Adipocyte (in vitro differentiated cells): ENCODE results near the gene OSTF1.

ENCODE experiments used
- DNase-seq: peaks from one replicate; pipeline ENCODE4 v3.0.0-alpha.2; 2015; ENCODE audit warnings: low read depth
- H3K27me3 ChIP-seq: replicated peaks from 2 replicates; pipeline ENCODE4 v1.7.0; 2013; ENCODE audit warnings: mild to moderate bottlenecking, low read length, moderate library complexity; ENCODE audit not compliant: control insufficient read depth, insufficient read depth
- H3K36me3 ChIP-seq: 2 replicates; pipeline ENCODE4 v1.7.0; 2013; ENCODE audit warnings: low read length, mild to moderate bottlenecking, moderate library complexity; ENCODE audit not compliant: control insufficient read depth, insufficient read depth, severe bottlenecking
- H3K4me1 ChIP-seq: 2 replicates; pipeline ENCODE4 v1.7.0; 2013; ENCODE audit warnings: mild to moderate bottlenecking, low read length, moderate library complexity; ENCODE audit not compliant: control insufficient read depth, insufficient read depth
- H3K4me3 ChIP-seq: 2 replicates; pipeline ENCODE4 v1.7.0; 2013; ENCODE audit warnings: mild to moderate bottlenecking, low read length, moderate library complexity
- H3K9ac ChIP-seq: 2 replicates; pipeline ENCODE4 v1.7.0; 2013; ENCODE audit warnings: mild to moderate bottlenecking, low read length, moderate library complexity
- H3K9me3 ChIP-seq: 2 replicates; pipeline ENCODE4 v1.7.0; 2013; ENCODE audit warnings: mild to moderate bottlenecking, low read length, moderate library complexity; ENCODE audit not compliant: control insufficient read depth

The OSTF1 gene

DNA sequence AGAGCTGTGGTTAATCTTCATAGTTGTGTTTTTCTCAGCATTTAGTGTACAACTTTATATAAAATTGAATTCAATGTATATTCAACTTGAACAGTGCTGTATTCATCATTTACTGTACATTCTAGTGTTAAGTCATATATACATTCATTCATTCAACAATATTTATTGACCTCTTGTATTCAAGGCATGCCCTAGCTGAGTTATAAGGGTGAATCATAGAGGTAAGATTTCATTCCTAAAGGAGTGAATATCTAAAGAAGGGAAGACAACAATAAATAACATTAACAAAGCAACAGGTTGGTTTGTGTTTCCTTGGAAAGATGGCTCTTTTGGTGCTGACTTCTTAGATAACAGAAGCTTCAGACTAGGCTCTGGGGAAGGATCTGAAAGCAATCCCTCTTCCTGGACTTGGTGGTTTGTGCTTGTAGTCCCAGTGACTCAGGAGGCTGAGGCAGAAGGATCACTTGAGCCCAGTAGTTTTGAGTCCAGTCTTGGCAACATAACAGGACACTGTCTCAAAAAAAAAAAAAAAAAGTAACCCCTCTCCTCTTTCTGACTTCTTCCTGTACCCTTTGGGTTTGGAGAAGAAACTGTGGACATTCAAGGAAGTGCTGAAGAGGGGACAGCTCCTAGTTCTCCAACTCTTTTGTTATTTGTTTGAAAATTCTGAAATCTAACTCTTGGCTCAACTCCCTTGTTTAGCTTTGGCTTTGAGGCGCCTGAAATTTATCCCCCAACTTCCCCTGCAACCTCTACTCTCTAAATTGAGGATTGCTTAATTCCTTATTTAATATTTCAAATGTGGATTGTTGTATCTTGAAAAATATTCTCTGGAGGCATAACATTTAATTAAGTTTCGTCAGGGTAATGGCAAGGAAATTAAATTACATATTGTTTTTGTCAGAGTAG lies 80.2 kb downstream of the OSTF1 start:
- Histone ChIP-seq H3K36me3 (peaks cover 54% of the 10 kb centered on the region), H3K9me3 (peaks cover 25% of the 10 kb centered on the region), H3K27me3 (no peaks in the 10 kb centered on the region), H3K4me3 (no peak overlapping the region), H3K4me1 (peaks cover 13% of the 10 kb centered on the region), H3K9ac (no peak overlapping the region)
- DNase-seq: peak; percentile 15

DNA sequence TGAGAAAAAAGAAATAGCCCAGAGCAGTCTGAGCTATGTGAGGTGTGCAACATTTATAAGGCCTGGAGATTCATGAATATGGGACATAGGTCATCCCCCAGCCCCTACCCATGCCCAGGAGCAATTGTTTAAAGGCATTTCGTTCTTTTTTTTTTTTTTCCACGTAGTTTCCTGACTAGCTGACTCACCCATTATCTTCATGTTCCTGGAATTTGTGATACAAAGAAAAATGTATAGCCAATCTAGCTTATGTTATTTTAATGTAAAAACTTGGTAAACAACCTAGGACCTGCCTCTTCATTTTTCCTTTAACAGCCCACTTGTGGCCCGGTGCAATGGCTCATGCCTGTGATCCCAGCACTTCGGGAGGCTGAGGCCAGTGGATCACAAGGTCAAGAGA lies 81.3 kb downstream of the OSTF1 start:
- Histone ChIP-seq H3K36me3 (peaks cover 50% of the 10 kb centered on the region), H3K9me3 (peaks cover 22% of the 10 kb centered on the region), H3K27me3 (no peaks in the 10 kb centered on the region), H3K4me1 (peaks cover 13% of the 10 kb centered on the region), H3K9ac (no peak overlapping the region), H3K4me3 (no peak overlapping the region)
- peak; percentile 45 for DNase-seq

DNA sequence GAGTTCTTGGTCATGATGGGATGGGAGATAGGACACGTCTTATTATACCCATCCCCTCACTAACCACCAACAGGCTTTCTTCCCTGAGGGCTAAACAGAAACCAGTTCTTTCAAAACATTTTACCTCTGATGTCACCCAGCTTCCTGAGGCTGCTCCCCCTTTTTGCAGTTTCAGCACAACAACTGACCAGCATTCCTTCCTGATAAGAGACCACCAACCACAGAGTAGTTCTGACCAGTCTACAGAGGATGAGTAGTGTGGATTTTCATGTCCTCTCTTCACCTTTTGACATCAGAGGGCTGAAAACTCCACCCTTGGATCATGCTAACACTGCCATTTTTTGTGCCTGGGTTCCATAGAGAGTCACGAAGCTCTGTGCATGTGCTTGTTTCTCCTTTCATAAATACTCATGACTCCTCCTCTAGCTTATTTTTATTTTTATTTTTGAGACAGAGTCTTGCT lies 82.6 kb downstream of the OSTF1 start:
- DNase-seq: peak; percentile 7
- Histone ChIP-seq H3K9ac (no peak overlapping the region), H3K4me3 (no peak overlapping the region), H3K27me3 (no peaks in the 10 kb centered on the region), H3K4me1 (peaks cover 13% of the 10 kb centered on the region), H3K36me3 (peaks cover 43% of the 10 kb centered on the region), H3K9me3 (peaks cover 11% of the 10 kb centered on the region)

DNA sequence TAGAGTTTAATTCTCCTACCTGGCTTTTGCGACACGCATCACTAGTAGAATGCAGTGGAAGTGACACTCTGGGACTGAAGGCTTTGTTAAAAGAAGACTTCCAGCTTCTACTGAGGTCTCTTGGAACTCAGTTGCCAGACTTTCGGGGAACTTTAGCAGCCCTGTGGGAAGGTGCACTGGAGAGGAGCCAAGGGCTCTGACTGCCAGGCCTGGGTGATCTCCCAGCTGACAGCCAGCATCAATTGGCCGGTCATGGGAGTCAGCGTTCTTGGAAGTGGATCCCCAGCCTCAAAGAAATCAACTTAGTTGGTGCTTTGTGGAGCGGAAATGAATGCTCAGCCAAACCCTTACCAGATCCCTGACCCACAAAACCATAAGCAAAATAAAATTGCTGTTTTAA lies 87.1 kb downstream of the OSTF1 start:
- Histone ChIP-seq H3K9me3 (no peaks in the 10 kb centered on the region), H3K4me3 (no peak overlapping the region), H3K36me3 (peaks cover 15% of the 10 kb centered on the region), H3K9ac (no peak overlapping the region), H3K27me3 (no peaks in the 10 kb centered on the region), H3K4me1 (no peaks in the 10 kb centered on the region)
- no peak for DNase-seq

DNA sequence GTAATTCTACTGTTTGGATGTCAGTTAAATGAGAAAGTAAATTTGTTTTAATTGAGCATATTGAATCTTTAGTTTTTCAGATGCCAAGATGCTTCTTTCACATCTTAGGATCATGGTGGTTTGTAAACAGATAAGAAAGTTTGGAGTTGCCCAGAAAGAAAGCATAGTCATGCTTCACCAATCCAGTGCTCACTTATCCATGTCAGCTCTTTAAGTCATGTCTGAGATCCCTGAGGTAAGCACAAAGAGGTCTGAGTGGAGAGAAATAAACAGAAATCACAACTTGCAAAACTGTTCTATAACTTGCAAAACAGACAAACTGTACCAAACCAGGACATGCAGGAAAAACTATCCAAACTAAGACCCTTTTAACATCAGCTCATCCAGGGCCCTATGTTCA lies 87.7 kb downstream of the OSTF1 start:
- H3K4me3 ChIP-seq: no peak overlapping the region
- peaks cover 11% of the 10 kb centered on the region for H3K36me3 ChIP-seq
- no peaks in the 10 kb centered on the region for H3K4me1 ChIP-seq
- no peaks in the 10 kb centered on the region for H3K9me3 ChIP-seq
- DNase-seq: no peak
- H3K27me3 ChIP-seq: no peaks in the 10 kb centered on the region
- no peak overlapping the region for H3K9ac ChIP-seq

DNA sequence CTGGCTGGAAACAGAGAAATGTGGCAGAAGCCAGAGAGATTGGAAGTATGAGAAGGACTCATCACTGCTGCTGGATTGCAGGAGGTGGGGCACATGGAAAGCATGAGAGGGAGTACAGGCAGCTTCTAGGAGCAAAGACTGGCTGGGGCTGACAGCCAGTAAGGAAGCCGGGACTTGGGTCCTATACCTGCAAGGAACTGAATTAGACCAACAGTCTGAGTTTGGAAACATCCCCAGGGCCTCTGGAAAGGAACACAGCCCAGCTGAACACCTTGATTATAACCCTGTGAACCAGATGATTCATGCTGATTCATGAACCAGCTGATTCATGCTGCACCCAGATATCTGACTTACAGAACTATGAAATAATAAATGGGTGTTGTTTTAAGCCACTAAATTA lies 93.4 kb downstream of the OSTF1 start:
- H3K36me3 ChIP-seq: peaks cover 12% of the 10 kb centered on the region
- H3K4me3 ChIP-seq: no peak overlapping the region
- DNase-seq: peak; percentile 4
- no peak overlapping the region for H3K9ac ChIP-seq
- H3K9me3 ChIP-seq: no peaks in the 10 kb centered on the region
- no peaks in the 10 kb centered on the region for H3K4me1 ChIP-seq
- no peaks in the 10 kb centered on the region for H3K27me3 ChIP-seq

DNA sequence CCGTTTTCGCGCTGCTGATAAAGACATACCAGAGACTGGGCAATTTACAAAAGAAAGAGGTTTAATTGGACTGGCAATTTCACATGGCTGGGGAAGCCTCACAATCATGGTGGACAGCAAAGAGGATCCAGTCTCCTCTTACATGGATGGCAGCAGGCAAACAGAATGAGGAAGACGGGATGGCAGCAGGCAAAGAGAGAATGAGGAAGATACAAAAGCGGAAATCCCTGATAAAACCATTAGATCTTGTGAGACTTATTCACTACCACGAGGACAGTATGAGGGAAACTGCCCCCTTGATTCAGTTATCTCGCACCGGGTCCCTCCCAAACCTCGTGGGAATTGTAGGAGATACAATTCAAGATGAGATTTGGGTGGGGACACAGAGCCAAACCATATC lies 95.0 kb downstream of the OSTF1 start:
- Histone ChIP-seq H3K9me3 (no peaks in the 10 kb centered on the region), H3K36me3 (peaks cover 12% of the 10 kb centered on the region), H3K4me1 (no peaks in the 10 kb centered on the region), H3K9ac (no peak overlapping the region), H3K27me3 (no peaks in the 10 kb centered on the region), H3K4me3 (no peak overlapping the region)
- DNase-seq: no peak

DNA sequence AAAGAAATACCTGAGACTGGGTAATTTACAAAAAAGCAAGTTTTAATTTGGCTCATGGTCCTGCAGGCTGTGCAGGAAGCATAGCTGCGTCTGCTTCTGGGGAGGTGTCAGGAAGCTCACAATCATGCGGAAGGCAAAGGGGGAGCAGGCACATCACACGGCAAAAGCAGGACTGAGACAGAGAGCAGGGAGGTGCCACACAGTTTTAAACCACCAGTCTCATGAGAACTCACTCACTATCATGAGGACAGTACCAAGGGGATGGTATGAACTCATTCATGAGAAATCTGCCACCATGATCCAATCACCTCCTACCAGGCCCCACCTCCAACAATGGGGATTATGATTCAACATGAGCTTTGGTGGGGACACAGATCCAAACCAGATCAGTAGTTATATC lies 96.2 kb downstream of the OSTF1 start:
- Histone ChIP-seq H3K4me3 (no peak overlapping the region), H3K9me3 (no peaks in the 10 kb centered on the region), H3K27me3 (no peaks in the 10 kb centered on the region), H3K4me1 (no peaks in the 10 kb centered on the region), H3K36me3 (peaks cover 12% of the 10 kb centered on the region), H3K9ac (no peak overlapping the region)
- no peak for DNase-seq

DNA sequence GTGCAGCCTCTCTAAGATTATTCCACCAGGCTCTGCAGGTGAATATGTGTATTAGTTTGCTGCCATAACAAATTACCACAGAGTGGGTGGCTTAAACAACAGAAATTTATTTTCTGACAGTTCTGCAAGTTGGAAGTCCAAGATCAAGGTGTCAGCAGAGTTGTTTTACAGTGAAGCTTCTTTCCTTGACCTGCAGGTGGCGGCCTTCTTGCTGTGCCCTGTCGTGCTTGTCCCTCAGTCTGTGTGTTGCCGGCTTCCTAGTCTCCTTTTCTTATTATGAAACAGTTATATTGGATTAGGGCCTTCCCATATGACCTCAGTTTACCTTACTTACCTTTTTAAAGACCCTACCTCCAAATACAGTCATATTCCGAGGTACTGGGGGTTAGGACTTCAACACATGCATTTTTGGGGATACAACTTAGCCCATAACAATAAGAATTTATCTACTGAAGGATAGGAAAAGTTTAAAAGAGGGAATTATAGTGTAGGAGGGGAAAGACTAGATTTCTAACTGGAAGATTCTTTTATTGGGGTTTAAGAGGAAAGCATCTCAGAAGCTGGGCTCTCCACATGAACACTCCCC lies 97.4 kb downstream of the OSTF1 start:
- Histone ChIP-seq H3K36me3 (peaks cover 12% of the 10 kb centered on the region), H3K4me3 (no peak overlapping the region), H3K27me3 (no peaks in the 10 kb centered on the region), H3K9ac (no peak overlapping the region), H3K9me3 (no peaks in the 10 kb centered on the region), H3K4me1 (no peaks in the 10 kb centered on the region)
- DNase-seq: peak; percentile 35

DNA sequence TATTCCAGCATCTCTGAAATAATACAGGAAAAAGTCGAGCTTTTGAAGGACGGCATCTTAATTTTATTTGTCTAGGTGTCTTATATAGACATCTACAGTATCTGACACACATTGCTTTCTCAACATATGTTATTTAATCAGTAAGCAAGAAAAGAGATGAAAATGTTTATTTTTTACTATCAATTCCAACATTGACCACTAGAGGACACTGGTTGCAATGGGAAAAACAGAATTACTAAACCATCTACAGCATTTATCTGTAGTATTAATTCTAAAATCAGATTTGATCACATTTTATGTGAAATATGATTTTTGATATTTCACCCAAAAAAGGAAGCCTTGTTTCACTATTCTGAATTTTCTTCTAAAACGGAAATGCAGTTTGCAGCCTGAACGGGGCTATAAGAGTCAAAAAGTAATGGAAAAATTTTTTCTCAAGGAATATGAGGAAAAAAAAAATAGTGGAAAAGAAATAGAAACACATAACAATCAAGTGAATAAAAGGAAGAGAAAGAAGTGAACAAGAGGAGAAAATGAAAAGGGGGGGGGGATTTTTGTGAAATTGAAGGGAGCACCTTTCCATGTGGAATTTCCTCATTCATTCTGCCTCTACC lies 98.6 kb downstream of the OSTF1 start:
- H3K9me3 ChIP-seq: no peaks in the 10 kb centered on the region
- H3K4me3 ChIP-seq: no peak overlapping the region
- peaks cover 12% of the 10 kb centered on the region for H3K36me3 ChIP-seq
- H3K4me1 ChIP-seq: no peaks in the 10 kb centered on the region
- H3K9ac ChIP-seq: no peak overlapping the region
- no peaks in the 10 kb centered on the region for H3K27me3 ChIP-seq
- DNase-seq: peak; percentile 68

DNA sequence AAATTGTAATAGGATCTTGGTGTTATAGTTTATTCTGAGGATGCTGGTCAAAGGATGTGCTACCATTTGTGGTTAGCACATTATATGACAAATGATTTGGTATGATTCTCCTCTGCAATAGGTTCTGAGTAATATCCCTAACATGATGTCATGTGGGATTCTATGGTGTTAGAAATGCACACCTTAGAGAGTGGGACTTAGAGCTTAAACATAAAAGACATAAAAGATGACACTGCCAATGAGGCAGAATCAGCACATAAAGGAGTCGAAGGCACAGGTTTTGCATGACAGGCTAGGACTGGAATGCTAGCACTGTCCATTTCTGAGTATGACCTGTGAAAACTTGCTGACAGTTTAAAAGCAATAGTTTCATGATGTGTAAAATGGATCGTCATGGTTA lies 100.4 kb downstream of the OSTF1 start:
- H3K9me3 ChIP-seq: no peaks in the 10 kb centered on the region
- H3K4me1 ChIP-seq: no peaks in the 10 kb centered on the region
- no peak for DNase-seq
- H3K27me3 ChIP-seq: no peaks in the 10 kb centered on the region
- peaks cover 4% of the 10 kb centered on the region for H3K36me3 ChIP-seq
- no peak overlapping the region for H3K9ac ChIP-seq
- H3K4me3 ChIP-seq: no peak overlapping the region
